LHCN-M2 (cell line): ENCODE data around the gene GALNT9. TPM values are rescaled to one million over a fixed set of nuclear protein-coding genes. Genes with fewer than 3 reads are reported as not detected.
A peak's percentile ranks its signal among the peaks of the same experiment; 100 is the strongest.
"Not testable (repeated sequence)": the region's sequence is repeated elsewhere in the genome, so short reads cannot be mapped to it uniquely, and the experiment has no call there.

Experiments
- DNase-seq: peaks from one replicate; pipeline ENCODE4 v3.0.0-alpha.2; 2012; ENCODE audit warnings: low read depth
- total RNA-seq: library from RNA; depleted of rRNA; stranded (reverse); fragments of >200 nt; gene quantifications from 2 replicates; pipeline ENCODE4 v1.2.3, GENCODE V29; 2014

Gene GALNT9
- total RNA-seq, 1 experiment from 2014 or later, result 0.63 TPM

DNA sequence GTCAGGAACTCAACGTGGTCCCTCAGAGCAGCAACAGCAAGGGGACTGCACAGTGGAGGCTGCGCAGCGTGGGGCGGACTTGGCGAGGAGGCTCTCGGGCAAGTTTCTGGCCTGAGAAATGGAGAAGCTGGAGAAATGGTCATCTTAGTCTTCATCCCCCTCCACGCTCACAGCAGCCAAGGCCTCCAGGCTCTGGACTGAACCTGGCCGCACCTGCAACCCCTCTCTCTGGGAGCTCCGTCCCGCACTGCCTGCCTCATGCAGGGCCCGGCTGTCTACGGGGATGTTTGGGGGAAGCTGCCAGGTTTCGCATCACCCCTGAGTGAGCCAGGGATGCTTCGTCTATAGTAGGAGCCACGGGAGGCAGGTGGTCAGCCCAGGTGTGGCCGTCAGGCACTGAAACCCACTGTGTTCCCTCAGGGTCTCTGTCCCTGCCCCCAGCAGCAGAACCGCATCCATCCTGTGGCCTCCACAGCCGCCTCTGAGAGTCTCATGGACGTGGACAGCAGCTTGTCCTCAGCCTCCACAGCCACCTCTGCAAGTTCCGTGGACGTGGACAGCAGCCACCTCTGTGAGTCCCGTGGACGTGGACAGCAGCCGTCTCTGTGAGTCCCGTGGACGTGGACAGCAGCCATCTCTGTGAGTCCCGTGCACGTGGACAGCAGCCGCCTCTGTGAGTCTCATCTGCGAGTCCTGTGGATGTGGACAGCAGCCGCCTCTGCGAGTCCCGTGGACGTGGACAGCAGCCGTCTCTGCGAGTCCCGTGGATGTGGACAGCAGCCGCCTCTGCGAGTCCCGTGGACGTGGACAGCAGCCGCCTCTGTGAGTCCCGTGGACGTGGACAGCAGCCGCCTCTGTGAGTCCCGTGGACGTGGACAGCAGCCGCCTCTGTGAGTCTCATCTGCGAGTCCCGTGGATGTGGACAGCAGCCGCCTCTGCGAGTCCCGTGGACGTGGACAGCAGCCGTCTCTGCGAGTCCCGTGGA, 29.1 kb upstream of the GALNT9 start:
- not testable (repeated sequence) for DNase-seq

- DNase-seq, result no peak
Measured at GRCh38 chr12:132357623-132358186, 28.3 kb upstream of the GALNT9 start.

DNA sequence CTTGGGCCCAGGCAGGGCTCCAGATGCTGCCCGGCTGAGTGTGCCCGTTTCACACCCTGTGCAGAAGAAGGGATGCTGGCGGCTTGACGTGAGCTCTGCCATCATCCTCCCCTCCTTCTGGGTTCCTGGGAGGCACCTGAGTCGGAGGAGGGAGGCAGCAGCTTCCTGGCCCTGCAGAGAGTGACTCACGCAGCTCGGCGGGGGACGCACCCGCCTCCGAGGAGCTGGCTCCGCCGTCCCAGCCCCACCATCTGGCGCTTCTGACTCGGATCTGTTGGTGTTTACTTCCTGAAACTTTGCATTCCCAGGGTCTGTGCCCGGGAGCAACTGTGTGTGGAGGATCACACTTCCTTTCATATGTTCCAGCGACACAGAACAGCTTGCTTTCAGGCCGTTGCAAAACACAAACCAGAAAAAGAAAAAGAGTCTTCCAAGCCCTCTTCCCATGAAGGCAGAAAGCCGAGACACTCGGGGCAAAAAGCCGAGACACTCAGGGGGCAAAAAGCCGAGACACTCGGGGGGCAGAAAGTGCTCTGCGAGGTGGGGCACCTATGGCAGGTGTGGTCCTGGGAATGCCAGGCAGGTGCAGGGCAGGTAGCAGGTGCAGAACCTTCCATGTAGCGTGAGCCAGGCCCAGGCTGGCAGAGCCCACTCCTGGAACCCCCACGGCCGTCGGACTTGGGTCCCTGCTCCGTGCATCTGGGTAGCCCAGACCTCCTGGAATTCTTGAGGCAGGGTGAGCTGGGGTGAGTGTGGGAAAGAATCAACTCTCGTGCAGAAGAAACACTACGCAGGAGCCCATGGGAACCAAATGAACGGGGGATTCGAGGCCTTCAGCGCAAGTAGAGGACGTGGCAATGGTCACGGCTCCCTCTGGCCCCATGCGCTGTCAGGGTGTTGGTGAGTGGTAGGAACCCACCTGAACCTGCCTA, 27.6 kb upstream of the GALNT9 start:
- DNase-seq, result peak; percentile 25

GRCh38 chr12:132355742-132356681, 26.6 kb upstream of the GALNT9 start:
- DNase-seq, result no peak

DNA sequence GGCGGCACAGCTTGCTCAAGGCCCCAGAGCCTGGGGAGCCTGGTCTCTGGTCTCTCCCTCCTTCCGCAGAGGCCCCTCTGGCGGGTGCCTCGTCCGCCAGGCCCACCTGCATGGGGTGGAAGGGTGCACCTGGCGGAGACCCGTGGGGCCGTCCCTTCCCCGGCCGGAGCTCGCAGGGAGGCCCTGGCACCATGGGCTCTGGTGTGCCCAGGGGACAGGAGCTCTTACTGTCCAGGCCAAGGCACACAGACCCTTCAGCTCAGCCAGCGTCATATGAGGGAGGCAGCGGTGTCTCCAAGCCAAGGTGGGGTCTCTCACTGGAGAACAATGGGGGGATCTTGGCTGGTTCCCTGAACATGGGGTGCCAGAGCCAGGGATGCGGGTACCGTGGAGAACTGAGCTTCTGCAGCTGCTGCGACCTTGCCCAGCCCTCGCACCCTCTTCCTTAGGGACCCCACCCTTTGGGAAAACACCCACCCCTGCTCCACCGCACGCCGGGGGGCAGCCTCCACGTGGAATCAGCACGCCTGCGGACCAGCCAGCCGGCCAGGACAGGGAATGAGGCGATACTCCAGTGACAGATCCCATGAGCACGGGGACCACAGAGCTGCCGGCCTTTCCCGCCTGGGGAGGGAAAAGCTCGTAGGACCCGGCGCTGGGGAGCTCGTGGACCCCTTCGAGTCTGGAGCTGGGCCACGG, 25.7 kb upstream of the GALNT9 start:
- DNase-seq, result no peak

GRCh38 chr12:132354211-132354981, 25.0 kb upstream of the GALNT9 start:
- no peak for DNase-seq

DNA sequence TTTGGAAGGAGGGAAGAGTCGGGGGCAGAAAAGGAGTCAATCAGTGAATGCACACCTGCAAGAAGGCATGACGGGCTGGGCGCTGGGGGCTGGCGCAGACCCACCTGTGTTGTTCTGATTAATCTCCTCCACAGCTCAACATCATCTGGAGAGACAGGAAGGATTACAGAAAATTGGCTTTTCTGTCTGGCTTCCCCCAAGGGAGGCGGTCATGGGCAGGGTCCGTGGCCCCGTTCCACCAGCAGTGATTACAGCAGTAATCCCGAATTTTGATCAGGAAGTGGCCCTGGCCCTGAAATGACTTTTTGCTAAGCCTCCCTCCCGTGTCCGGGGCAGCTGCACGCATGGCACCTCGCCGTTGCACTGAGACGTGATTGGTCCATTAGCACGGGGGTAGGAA, 24.4 kb upstream of the GALNT9 start:
- no peak for DNase-seq

GRCh38 chr12:132352896-132353800, 23.8 kb upstream of the GALNT9 start:
- DNase-seq, result no peak

- no peak for DNase-seq
Measured at GRCh38 chr12:132351751-132352495, 22.5 kb upstream of the GALNT9 start.

DNA sequence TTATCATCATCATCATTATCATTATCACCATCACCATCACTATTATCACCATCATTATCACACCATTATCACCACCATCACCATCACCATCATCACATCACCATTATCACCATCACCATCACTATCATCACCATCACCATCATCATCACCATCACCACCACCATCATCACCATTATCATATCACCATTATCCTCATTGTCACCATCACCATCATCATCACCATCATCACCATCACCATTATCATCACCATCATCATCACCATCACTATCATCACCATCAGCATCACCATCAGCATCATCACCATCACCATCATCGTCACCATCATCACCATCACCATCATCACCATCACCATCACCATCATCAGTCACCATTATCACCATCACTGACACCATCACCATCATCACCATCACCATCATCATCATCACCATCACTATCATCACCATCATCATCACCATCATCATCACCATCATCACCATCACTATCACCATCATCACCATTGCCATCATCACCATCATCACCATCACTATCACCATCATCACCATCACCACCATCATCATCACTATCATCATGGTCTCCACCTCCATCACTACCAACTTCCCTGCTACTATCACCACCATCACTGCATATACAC, 20.2 kb upstream of the GALNT9 start:
- no peak for DNase-seq

GRCh38 chr12:132348176-132348575, 18.8 kb upstream of the GALNT9 start:
- no peak for DNase-seq

- DNase-seq, result no peak
Measured at GRCh38 chr12:132347176-132347855, 17.9 kb upstream of the GALNT9 start.

GRCh38 chr12:132346471-132347175, 17.2 kb upstream of the GALNT9 start:
- DNase-seq, result no peak

- no peak for DNase-seq
Measured at GRCh38 chr12:132345561-132346200, 16.3 kb upstream of the GALNT9 start.

GRCh38 chr12:132345126-132345525, 15.7 kb upstream of the GALNT9 start:
- DNase-seq, result no peak
